Activated CD8-positive, alpha-beta memory T cell treated with anti-CD3 and anti-CD28 coated beads, Interleukin-2, amount 50 U/mL, for 48 hours (primary cell): Measurements from ENCODE around the gene SFMBT2.
"Not testable (repeated sequence)": the region's sequence is repeated elsewhere in the genome, so short reads cannot be mapped to it uniquely, and the experiment has no call there.

Experiments used
- DNase-seq: peaks from one replicate; pipeline ENCODE4 v3.0.0-alpha.2; 2020

SFMBT2 gene

GRCh38 chr10:7400068-7400715 lies 10.6 kb downstream of the SFMBT2 start:
- no peak for DNase-seq

- DNase-seq: no peak
Observed at GRCh38 chr10:7399533-7399932, 11.3 kb downstream of the SFMBT2 start.

DNA sequence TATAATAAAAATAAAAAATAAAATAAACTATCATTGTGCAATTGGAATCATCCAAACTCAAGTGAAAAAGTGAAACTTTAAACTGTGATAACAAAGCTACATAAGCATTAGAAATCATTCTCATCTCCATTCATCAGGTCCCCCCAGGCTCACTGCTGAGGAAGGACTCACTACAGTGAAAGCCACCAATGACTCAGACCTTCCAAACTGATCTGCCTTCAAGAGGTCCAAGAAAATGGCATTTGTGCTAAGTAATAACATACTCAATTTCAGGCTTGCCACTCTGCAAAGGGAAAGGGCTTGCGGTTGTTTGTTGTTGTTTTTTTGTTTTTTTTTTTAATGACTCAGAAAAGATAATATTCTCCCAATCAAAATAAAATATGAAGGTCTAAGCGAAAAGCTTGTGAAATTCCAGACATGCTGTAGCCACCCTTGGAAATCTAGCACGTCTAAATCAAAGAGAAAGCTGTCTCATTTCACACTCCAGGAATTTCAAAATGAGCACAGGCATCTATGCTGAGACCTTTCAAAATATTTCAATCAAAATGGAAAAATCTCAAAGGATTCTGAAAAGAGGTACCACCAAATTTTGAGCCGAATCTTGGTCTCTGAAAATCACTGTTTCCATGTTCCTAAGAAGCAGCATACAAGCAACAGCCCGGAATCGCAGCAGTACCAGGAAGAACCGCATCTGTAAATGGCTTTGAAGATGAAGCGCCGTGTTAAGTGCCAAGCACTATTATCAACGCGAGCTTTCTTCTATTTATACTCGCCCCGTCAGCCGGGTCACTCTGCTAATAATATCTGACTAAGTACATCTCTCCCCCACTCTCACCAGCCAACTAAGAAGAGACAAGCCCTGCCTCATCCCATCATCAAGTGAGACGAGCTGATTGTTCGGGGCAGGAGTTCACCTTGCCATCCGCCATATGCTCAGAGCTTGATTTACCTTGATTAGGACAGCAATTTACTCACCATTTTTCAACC lies 13.5 kb downstream of the SFMBT2 start:
- DNase-seq: no peak

DNA sequence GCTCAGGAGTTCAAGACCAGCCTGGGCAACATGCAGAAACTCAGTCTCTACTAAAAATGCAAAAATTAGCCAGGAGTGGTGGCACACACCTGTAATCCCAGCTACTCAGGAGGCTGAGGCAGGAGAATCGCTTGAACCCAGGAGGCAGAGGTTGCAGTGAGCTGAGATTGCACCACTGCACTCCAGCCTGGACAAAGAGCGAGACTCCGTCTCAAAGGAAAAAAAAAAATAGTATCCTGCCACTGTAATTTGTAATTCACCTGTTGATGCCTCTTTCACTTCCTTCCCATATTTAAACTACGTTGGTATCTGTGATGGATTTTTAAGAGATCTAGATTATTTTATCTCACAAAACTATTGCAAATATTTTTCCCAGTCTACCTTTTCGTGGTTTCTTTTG lies 18.5 kb downstream of the SFMBT2 start:
- DNase-seq: not testable (repeated sequence)

- DNase-seq: no peak
Observed at GRCh38 chr10:7391748-7392147, 19.1 kb downstream of the SFMBT2 start.

DNA sequence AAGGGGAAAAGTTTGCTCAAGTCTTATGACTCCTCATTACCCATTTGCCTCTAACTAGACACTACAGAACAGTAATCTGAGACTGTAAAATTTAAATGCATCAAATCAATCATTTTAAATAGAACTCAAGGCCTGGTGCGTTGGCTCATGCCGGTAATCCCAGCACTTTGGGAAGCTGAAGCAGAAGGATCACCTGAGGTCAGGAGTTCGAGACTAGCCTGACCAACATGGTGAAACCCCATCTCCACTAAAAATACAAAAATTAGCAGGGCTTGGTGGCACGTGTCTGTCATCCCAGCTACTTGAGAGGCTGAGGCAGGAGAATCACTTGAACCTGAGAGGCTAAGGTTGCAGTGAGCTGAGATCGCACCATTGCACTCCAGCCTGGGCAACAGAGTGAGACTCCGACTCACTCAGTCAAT lies 20.1 kb downstream of the SFMBT2 start:
- DNase-seq: not testable (repeated sequence)

DNA sequence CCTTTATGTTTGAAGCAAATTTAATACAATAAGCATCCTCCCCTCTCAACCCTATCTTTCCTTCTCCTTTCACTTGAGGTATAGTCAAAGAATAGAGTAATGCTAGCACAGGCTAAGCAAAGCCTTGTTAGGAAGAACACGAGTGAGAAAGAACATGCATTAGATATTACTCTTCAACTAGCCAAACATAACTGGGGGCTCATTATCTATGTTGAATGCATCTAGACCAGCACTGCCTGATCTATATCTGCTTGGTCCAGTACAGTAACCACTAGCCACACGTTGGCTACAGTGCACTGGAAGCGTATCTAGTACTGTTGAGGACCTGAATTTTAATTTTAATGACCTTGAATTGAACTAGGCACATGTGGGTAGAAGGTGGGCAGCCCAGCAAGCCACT lies 21.0 kb downstream of the SFMBT2 start:
- no peak for DNase-seq

GRCh38 chr10:7389346-7389745 lies 21.5 kb downstream of the SFMBT2 start:
- no peak for DNase-seq

DNA sequence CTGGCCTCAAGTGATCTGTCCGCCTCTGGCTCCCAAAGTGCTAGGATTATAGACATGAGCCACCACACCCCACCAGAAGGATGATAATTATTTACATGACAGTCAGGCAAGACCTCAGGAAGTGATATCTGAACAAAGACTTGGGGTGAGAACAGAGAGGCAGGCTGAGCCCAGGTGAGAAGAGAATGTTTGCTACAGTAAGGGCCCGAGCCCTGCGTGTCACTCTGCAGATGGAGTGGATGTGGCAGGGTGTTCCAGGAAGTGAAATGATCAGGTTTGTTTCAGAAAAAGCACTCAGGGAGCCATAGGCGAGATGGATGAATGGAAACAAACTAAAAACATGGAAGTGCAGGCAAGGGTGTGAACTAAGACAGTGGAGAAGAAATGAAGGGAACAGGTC lies 22.2 kb downstream of the SFMBT2 start:
- DNase-seq: no peak

- DNase-seq: not testable (repeated sequence)
Observed at GRCh38 chr10:7388149-7388548, 22.7 kb downstream of the SFMBT2 start.

GRCh38 chr10:7385114-7385513 lies 25.7 kb downstream of the SFMBT2 start:
- DNase-seq: no peak

GRCh38 chr10:7383442-7383841 lies 27.4 kb downstream of the SFMBT2 start:
- DNase-seq: no peak

GRCh38 chr10:7380704-7381241 lies 30.1 kb downstream of the SFMBT2 start:
- DNase-seq: no peak

- no peak for DNase-seq
Observed at GRCh38 chr10:7378602-7379403, 32.0 kb downstream of the SFMBT2 start.

GRCh38 chr10:7377614-7378248 lies 33.1 kb downstream of the SFMBT2 start:
- DNase-seq: no peak

DNA sequence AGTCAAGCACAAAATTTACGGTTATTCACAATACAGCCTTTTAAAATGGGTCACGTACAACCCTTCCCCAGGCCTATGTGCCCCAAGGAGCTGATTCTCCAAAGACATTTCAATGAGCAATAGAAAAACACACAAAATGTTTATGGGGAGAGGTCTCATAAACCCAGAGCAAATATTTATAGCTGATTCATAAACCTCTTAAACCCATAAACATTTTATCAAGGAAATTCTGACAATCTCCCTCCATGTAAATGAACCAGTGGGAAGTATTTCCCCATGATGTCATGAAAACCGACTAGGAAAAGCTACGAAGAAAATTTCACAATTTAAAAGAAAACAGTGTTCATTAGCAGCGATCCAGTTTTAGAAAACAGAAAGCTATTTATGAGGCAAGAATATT lies 36.0 kb downstream of the SFMBT2 start:
- no peak for DNase-seq

DNA sequence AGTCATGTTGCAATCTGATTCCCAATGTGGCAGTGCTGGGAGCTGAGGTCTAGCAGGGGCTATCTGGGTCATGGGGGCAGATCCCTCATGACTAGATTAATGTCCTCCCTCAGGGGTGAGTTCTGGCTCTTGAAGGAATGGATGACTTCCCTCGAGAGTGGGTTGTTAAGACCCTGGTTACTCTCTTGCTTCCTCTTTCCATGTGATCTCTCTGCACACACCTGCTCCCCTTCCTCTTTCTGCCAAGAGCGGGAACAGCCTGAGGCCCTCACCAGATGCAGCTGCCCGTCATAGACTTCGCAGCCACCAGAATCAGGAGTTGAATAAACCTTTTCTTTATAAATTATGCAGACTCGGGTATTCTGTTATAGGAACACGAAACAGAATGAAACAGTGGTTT lies 37.8 kb downstream of the SFMBT2 start:
- no peak for DNase-seq

DNA sequence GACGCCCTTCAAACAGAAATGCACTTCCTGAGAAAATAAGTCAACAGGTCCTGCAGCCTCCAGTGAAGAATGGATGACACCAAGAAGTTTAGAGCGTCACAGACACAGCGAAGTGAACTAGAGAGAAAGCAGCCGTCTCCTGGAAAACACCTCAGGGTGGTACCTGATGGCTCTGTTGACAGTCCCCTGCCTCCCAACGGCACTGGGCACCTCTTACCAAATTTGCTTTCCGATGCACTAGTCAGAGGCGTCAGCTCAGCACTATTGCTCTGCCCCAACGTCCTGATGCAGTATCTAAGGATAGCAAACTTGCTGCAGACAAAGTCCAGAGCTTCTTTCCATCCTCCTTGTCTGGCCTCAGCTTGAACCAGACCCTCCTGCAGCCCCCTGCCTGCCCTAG lies 38.3 kb downstream of the SFMBT2 start:
- DNase-seq: no peak

- no peak for DNase-seq
Observed at GRCh38 chr10:7370511-7370910, 40.3 kb downstream of the SFMBT2 start.

- DNase-seq: no peak
Observed at GRCh38 chr10:7365027-7365745, 45.6 kb downstream of the SFMBT2 start.

GRCh38 chr10:7364474-7364873 lies 46.4 kb downstream of the SFMBT2 start:
- DNase-seq: no peak

DNA sequence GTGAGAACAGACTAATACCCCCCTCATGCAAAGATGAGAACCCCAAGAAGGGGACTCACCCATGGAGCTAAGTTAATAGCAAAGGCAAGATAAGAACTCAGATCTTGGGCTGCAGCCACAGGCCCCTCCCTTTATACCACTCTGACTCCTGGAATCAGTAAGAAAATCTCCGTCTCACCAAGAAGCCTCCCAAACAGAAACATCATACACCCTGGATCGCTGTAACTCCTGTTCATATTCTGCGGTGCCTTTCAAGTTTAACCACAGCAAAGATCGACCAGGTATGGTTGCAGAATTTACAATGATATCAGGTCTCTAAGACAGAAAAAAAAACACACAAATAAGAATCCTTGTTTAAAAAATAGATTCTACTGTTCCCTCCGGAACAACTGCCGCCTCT lies 47.1 kb downstream of the SFMBT2 start:
- DNase-seq: no peak
